Spinal cord (tissue), 10 donors: ENCODE measurements around the gene CETN3. TPM values are rescaled to one million over a fixed set of nuclear protein-coding genes. Genes with fewer than 3 reads are reported as not detected.

Experiments used
- DNase-seq, 6 donors: peaks; one replicate each; pipeline versions ENCODE4 v3.0.0 to v3.0.0-alpha.2; 2013 to 2015; ENCODE audit warnings: low spot score in 6 of 6, low read depth in 4 of 6
- H3K27ac ChIP-seq: one replicate; pipeline ENCODE4 v1.5.1; 2013; ENCODE audit warnings: low read depth, low read length, control low read depth
- H3K27me3 ChIP-seq: one replicate; pipeline ENCODE4 v1.6.1; 2013; ENCODE audit warnings: low read length; ENCODE audit not compliant: control insufficient read depth, insufficient read depth
- H3K36me3 ChIP-seq: one replicate; pipeline ENCODE4 v1.6.1; 2013; ENCODE audit warnings: low read length; ENCODE audit not compliant: control insufficient read depth, insufficient read depth
- H3K4me1 ChIP-seq: one replicate; pipeline ENCODE4 v1.6.1; 2013; ENCODE audit warnings: low read length; ENCODE audit not compliant: control insufficient read depth, insufficient read depth
- H3K4me3 ChIP-seq: one replicate; pipeline ENCODE4 v1.5.1; 2013; ENCODE audit warnings: low read depth, low read length, control low read depth
- H3K9me3 ChIP-seq: one replicate; pipeline ENCODE4 v1.6.1; 2013; ENCODE audit warnings: low read length; ENCODE audit not compliant: control insufficient read depth, insufficient read depth
- WGBS: methylation state at CpG from one replicate; pipeline ENCODE4 v1.1.5; 2013; ENCODE audit warnings: missing lambda C conversion rate; ENCODE audit not compliant: insufficient coverage; 5-methylcytosine and 5-hydroxymethylcytosine counted together
- polyA plus RNA-seq, 2 donors: library from polyadenylated mRNA; unstranded; fragments of 120-200 nt; gene quantifications; one replicate each; pipeline ENCODE4 v1.2.1, GENCODE V29; 2013; ENCODE audit not compliant: insufficient read length in 2 of 2
- total RNA-seq, 2 donors: library from RNA; depleted of rRNA in 1 of 2; stranded (reverse); fragments of 120-200 nt in 1 of 2; fragments of >200 nt in 1 of 2; gene quantifications; one replicate each; pipeline versions ENCODE4 v1.2.3 to v1.2.4, GENCODE V29; 2013 to 2014
- donor health status: healthy.

CETN3 gene
- total and polyA plus RNA-seq, 4 donors: 21.2 to 61.1 (median 38.2) TPM

DNA sequence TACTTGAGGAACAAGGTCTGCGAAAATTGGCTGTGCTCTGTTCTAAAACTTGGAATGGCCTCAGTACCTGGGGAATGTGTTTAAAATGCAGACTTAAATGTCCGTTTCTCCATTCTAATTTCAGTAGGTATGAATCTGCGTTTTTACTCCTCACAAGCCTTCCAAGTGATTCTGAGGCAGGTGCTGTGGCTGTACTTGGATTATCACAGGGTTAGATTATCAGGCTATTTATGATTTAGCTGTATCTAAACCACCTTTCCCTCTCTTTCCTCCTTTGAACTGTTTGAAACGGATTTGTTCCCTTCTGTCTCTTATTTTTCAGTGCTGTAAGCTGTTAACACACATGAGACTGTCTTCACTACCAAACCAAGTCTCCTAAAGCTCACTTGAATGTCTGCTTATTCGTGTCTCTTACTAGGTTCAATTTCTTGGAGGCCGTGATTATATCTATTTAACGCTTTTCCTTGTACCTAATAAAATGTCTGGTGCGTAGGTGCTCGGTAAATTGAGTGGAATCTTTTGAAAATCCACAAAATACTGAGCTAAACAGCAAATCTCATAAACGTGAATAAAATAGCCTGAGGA lies 714 bp upstream of the CETN3 start:
- Histone ChIP-seq H3K4me1 (peaks cover 3% of the 10 kb centered on the region), H3K4me3 (peak overlapping the region; percentile 98), H3K27me3 (no peaks in the 10 kb centered on the region), H3K9me3 (no peaks in the 10 kb centered on the region), H3K27ac (peak overlapping the region; percentile 97), H3K36me3 (no peaks in the 10 kb centered on the region)
- 0% methylated on average over 1 of the region's 10 CpGs for WGBS
- DNase-seq: peak in 1 of 6 donors; percentile 83

DNA sequence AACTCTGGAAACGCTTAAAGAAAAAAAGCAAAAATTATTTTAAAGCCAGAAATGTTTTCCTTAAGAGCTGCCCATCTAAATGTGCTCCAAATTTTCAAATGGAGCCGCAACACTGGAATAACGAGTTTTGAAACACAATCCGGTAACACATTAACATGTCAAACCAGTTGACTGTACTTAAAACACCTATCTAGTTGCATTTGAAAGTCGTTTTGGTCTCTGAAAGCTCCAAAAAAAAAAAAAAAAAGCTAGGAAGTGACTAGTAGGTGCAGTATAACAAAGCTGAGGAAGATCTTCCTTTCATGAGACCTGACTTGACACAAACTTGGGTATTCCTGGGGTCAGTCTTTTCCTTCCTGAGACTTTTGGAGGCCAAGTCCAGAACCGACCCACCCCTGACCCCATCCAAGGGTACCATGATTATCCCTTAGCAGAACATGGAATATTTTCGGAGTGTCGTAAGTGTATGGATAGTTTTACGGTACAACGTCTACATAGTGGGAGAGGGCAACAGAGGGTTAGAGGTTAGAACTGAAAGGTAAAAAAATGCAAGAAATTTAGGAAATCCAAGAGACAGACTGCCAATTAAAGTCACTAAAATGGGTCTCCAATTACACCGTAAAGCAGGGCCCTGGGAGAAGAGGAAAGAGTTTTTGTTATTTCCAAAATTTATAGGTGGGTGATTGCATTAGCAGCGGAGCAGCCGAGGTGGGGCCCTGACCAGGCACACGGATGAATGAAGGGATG lies 812 bp downstream of the CETN3 start:
- DNase-seq: no peak
- H3K4me3 ChIP-seq: peak overlapping the region; percentile 98
- peaks cover 3% of the 10 kb centered on the region for H3K4me1 ChIP-seq
- no peaks in the 10 kb centered on the region for H3K27me3 ChIP-seq
- no peaks in the 10 kb centered on the region for H3K36me3 ChIP-seq
- H3K27ac ChIP-seq: peak overlapping the region; percentile 100
- H3K9me3 ChIP-seq: no peaks in the 10 kb centered on the region
- 0% methylated on average over 5 of the region's 14 CpGs for WGBS

DNA sequence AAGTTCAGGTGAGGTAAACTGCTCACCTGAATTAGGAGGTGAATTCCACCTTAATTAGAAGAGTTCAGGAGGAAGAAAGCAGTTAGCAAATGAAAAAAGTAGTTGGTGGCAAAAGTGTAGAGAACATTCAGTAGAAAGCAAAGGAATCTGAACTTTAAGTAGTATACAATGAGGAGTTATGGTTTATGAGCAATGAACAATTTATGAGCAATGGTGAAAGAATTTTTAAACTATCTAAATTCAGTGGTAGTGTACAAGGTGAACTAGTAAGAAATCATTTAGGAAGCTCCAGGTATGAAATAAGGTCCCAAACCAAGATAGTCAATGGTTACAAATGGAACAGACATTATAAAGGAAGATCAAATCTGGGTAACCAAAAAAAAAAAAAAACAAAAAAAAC lies 3.1 kb downstream of the CETN3 start:
- Histone ChIP-seq H3K4me1 (peaks cover 3% of the 10 kb centered on the region), H3K27me3 (no peaks in the 10 kb centered on the region), H3K27ac (no peak overlapping the region), H3K4me3 (no peak overlapping the region), H3K9me3 (no peaks in the 10 kb centered on the region), H3K36me3 (no peaks in the 10 kb centered on the region)
- DNase-seq: no peak

- Histone ChIP-seq H3K27me3 (no peaks in the 10 kb centered on the region), H3K4me3 (no peak overlapping the region), H3K4me1 (no peaks in the 10 kb centered on the region), H3K9me3 (no peaks in the 10 kb centered on the region), H3K36me3 (no peaks in the 10 kb centered on the region), H3K27ac (no peak overlapping the region)
- WGBS: no CpG with 5 or more reads among the region's 1 CpG
- no peak for DNase-seq
Measured at GRCh38 chr5:90402521-90403255, 6.9 kb downstream of the CETN3 start.

DNA sequence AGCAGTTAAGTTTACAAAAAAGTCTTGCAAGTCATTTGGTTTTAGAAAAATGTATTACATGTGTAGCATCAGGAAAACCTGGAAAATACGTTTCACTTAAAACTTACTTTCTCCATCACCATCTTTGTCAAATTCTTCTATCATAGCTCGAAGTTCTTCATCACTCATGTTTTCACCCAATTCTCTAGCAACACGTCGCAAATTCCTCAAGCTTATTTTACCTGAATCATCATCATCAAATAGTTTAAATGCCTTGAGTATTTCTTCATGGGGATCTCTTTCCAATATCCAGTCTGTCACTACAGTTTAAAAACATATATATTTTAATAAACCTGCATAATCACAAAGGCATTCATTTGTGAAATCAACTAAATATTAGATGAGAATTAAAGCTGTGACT lies 10.3 kb downstream of the CETN3 start:
- Histone ChIP-seq H3K4me1 (no peaks in the 10 kb centered on the region), H3K9me3 (no peaks in the 10 kb centered on the region), H3K4me3 (no peak overlapping the region), H3K27ac (no peak overlapping the region), H3K27me3 (no peaks in the 10 kb centered on the region), H3K36me3 (no peaks in the 10 kb centered on the region)
- no peak for DNase-seq
- WGBS: 92% methylated on average over 4 of the region's 4 CpGs

DNA sequence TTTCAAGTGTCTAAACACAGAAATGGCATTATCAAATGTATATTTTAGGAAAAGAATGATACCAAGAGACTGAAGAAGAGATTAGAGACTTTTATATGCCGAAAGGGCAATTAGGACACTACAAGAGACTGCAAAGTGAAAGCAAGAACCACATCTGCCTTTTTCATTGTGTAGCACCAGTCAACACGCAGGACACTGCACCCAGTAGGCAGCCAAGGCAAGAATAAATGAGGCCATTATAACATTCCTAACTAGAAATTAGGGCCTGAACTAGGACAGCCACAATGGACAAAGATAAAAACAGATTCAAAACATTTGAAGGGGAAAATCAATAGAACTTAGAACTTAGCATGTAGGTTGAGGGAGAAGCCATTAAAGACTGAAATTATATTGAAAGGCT lies 10.8 kb downstream of the CETN3 start:
- Histone ChIP-seq H3K9me3 (no peaks in the 10 kb centered on the region), H3K4me3 (no peak overlapping the region), H3K4me1 (no peaks in the 10 kb centered on the region), H3K27me3 (no peaks in the 10 kb centered on the region), H3K36me3 (no peaks in the 10 kb centered on the region), H3K27ac (no peak overlapping the region)
- WGBS: 100% methylated on average over 1 of the region's 2 CpGs
- DNase-seq: no peak

- no peak for DNase-seq
- Histone ChIP-seq H3K27ac (no peak overlapping the region), H3K36me3 (no peaks in the 10 kb centered on the region), H3K4me1 (no peaks in the 10 kb centered on the region), H3K4me3 (no peak overlapping the region), H3K27me3 (no peaks in the 10 kb centered on the region), H3K9me3 (no peaks in the 10 kb centered on the region)
- no CpG with 5 or more reads among the region's 2 CpGs for WGBS
Measured at GRCh38 chr5:90395005-90395404, 14.6 kb downstream of the CETN3 start.

GRCh38 chr5:90390928-90391327 lies 18.6 kb downstream of the CETN3 start:
- no peaks in the 10 kb centered on the region for H3K4me1 ChIP-seq
- no peak overlapping the region for H3K27ac ChIP-seq
- peak in 1 of 6 donors; percentile 14 for DNase-seq
- no peaks in the 10 kb centered on the region for H3K27me3 ChIP-seq
- no peaks in the 10 kb centered on the region for H3K9me3 ChIP-seq
- H3K36me3 ChIP-seq: no peaks in the 10 kb centered on the region
- no peak overlapping the region for H3K4me3 ChIP-seq
- WGBS: 53% methylated on average over 2 of the region's 3 CpGs

DNA sequence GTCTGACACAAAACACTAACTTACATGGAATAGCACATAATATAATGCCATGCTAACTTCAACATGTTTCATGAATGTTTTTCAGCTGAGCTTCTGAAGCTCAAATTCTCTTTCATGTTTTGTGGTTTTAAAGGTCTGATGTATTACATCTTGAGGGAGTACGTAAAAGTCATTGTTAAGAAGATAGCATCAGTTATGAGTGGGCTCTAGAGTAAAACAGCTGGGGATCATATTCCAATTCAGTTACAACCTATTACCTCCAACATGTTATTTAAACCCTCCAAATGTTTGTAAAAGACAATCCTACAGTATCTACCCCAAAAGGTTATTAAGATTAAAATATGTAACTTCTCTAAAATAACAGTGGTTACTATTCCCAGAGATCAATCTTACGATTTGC lies 19.2 kb downstream of the CETN3 start:
- no peaks in the 10 kb centered on the region for H3K9me3 ChIP-seq
- no peaks in the 10 kb centered on the region for H3K4me1 ChIP-seq
- H3K4me3 ChIP-seq: no peak overlapping the region
- no peak overlapping the region for H3K27ac ChIP-seq
- no CpG with 5 or more reads among the region's 2 CpGs for WGBS
- no peak for DNase-seq
- no peaks in the 10 kb centered on the region for H3K36me3 ChIP-seq
- no peaks in the 10 kb centered on the region for H3K27me3 ChIP-seq

GRCh38 chr5:90387508-90387907 lies 22.0 kb downstream of the CETN3 start:
- H3K27ac ChIP-seq: no peak overlapping the region
- H3K27me3 ChIP-seq: no peaks in the 10 kb centered on the region
- H3K36me3 ChIP-seq: no peaks in the 10 kb centered on the region
- WGBS: no CpG with 5 or more reads among the region's 3 CpGs
- no peak for DNase-seq
- H3K4me3 ChIP-seq: no peak overlapping the region
- no peaks in the 10 kb centered on the region for H3K9me3 ChIP-seq
- H3K4me1 ChIP-seq: no peaks in the 10 kb centered on the region
